ENCODE results near the gene CPNE6.

GRCh38 chr14:24051176-24051788 is 20.1 kb upstream of the CPNE6 start:
- TF ChIP-seq CTCF (IDR thresholded peaks at IDR 0.05; ENCODE audit: insufficient read depth, low read length, poor library complexity, severe bottlenecking) (no peak), EZH2phosphoT487 (conservative IDR thresholded peaks at IDR 0.05; ENCODE audit: low read length) (no peak)
